Left renal pelvis (tissue), 4 donors: ENCODE measurements around the gene STAG1. TPM values are rescaled to one million over a fixed set of nuclear protein-coding genes. Genes with fewer than 3 reads are reported as not detected.
"Not testable (repeated sequence)": the region's sequence is repeated elsewhere in the genome, so short reads cannot be mapped to it uniquely, and the experiment has no call there.

ENCODE experiments used
- DNase-seq, 4 donors: peaks; one replicate each; pipeline ENCODE4 v3.0.0-alpha.2; 2013; ENCODE audit warnings: low read depth in 4 of 4, low spot score in 3 of 4
- polyA plus RNA-seq, 4 donors: library from polyadenylated mRNA; unstranded; fragments of 120-200 nt; gene quantifications; one replicate each; pipeline ENCODE4 v1.2.1, GENCODE V29; 2013; ENCODE audit not compliant: insufficient read length in 4 of 4

Gene STAG1
- polyA plus RNA-seq, 4 donors, result 46.1 to 57.5 (median 51.8) TPM

DNA sequence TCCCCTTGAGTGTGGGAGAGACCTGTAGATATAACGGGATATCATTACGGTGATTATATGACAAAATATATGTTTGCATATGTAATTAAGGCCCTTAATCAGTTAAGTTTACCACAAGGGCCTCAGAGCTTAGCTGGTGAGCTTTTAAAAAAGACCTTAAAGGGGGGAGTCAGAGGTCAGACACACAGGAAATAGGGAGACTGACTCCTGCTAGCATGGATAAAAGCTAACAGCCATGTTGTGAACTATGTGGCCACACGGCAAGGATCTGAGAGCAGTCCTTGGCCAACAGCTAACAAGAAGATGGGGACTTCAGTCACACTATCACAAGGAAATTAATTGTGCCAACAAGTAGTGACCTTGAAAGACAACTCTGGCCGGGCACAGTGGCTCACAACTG, 3.1 kb downstream of the STAG1 start:
- no peak for DNase-seq

DNA sequence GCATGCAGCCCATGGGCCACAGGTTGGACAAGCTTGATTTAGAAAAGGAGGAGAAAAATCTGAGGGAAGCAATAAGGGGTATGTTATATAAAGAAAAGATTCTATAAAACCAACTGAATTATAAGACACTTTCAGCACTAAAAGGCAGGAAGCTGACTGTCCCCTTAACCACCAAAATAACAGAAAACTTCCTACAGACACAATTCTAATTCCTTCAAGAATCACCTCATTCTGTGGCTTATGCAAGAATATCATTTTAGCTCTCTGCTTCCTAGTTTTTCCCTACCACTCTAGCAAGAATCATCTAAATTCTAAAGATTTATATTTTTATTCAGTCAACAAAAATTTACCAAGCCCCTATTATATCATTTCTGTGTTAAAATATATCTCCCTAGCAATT, 6.3 kb downstream of the STAG1 start:
- no peak for DNase-seq

DNA sequence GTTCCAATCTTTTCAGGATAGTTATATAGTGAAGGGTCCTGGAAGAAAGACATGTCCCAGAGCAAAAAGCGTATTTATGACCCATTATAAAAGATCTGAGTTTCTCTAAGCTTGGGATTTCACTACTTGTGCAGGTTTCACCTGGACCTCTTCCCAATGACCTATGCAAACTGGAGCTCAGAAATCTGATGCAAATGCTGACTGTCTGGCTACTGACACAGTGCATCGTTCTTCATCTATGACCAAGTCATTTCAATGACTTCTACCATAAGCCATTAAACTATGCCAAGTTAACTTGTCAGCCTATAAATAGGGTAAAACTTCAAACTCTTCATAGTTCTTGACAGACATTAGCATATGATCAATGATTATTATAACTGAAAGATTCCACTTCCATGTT, 11.1 kb downstream of the STAG1 start:
- no peak for DNase-seq

DNA sequence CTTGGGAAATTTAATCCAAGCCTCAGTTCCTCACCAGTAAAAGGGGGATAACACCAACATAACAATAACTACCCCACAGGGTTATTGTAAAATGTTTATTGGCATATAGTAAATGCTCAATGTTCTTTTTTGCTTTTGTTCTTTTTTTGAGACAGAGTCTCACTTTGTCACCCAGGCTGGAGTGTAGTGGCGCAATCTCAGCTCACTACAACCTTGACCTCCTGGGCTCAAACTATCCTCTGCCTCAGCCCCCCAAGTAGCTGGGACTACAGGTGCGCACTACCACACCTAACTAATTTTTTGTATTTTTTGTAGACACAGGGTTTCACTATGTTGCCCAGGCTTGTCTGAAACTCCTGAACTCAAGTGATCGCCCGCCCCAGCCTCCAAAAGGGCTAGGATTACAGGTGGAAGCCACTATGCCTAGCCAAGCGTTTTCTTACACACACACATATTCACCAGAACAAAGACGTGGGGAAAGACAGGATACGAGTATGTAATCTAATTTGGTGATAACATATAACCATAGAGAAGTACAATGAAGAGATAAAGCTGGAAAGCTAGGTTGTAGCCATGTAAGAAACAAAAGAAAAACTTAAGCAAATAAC, 11.7 kb downstream of the STAG1 start:
- no peak for DNase-seq

DNA sequence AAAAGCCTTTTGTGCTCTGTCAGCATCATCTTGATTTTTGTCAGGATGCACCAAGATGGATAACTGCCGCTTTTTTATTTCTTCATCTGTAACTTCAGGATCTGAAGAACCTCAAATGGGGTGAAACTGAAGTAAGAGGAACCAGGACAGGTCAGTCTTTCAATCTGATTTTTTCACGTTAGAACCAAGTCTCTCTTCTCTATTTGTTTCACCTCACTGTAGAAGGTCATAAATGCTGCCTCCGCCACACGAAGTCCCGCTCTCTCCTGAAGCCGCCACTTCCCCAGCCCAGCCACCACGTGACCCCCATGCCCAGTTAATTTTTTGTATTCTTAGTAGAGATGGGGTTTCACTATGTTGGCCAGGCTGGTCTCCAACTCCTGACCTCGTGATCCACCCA, 15.2 kb downstream of the STAG1 start:
- DNase-seq, result not testable (repeated sequence)

DNA sequence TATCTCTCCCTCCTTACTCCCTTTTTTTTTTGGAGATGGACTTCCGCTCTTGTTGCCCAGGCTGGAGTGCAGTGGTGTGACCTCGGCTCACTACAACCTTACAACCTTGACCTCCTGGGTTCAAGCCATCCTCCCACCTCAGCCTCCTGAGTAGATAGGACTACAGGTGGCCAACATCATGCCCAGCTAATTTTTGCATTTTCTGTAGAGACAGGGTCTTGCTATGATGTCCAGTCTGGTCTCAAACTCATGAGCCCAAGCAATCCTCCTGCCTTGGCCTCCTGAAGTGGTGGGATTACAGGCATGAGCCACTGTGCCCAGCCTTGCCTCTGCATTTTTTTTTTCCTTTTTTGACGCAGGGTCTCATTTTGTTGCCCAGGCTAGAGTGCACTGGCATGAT, 17.1 kb downstream of the STAG1 start:
- DNase-seq, result no peak

DNA sequence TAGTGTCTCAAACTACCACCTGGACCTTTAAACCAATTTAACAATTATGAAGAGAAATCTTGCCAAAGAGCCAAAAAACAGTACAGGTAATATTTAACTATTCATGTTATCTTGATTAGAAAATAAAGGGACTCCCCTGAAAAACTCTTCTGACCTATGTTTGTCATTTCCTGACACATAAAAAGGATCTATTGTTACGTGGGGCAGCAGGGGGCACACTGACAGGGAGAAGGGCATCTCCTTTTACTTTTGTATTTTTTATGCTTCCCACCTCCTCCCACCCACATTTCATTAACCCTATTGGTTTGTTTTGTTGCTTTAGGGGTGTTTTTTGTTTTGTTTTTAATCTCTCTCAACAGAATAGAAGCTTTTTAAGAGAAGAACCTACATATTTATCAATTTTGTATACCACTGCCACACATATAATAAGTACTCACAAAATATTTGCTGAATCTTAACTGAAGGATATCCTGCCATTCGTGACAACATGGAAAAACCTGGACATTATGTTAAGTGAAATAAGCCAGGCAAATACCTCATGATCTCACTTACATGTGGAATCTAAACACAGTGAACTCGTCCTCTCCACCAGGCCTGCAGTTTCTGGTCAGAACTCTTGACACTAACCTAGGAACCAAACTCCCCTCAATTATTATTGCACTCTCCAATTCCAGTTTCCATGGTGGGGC, 17.7 kb downstream of the STAG1 start:
- DNase-seq, result no peak

DNA sequence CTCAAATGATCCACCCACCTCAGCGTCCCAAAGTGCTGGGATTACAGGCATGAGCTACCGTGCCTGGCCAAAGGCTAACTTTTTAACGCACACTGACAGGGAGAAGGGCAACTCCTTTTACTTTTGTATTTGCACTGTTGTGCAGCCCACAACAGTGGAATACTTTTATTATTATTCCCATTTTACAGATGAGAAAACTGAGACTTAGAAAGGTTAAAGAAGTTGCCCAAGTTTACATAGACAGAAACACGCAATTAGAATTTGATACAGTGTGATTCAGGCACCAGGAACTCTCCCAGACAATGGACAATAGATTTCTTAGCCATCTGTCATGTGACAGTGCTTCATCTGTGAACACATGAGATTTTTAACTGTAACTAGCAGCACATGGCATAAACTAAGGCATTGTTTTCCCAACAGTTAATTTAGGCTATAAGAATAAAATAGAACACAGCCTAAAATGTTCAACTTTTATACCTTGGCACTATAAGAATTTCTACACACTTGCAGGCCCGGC, 18.8 kb downstream of the STAG1 start:
- DNase-seq, result no peak

DNA sequence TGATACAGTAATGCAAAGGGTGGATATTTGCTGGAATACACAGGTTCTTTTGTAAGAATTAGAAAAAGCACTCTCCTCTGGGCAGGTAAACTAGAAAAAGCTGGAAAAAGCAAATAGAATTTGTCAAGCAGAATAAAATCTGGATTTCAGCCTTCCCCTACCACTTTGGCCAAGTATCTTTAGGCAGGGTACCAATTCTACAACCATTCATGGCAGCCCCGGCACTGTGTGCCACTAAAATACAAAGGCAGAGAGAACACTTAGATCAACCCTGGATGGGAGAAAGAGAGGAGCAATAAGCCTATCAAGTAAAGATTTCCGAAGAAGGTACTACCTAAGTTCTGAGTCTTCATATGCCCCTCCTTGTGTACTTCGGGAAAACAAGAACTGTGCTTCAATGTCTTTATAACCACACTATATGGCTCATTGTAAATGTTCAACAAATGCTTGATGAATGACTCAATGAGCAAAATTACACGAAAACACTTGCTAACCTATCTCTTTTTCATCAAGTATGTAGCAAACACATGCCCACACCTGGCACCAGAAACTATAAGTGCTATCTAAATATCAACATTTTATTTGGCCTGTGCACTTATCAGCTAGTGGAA, 20.8 kb downstream of the STAG1 start:
- DNase-seq, result no peak

DNA sequence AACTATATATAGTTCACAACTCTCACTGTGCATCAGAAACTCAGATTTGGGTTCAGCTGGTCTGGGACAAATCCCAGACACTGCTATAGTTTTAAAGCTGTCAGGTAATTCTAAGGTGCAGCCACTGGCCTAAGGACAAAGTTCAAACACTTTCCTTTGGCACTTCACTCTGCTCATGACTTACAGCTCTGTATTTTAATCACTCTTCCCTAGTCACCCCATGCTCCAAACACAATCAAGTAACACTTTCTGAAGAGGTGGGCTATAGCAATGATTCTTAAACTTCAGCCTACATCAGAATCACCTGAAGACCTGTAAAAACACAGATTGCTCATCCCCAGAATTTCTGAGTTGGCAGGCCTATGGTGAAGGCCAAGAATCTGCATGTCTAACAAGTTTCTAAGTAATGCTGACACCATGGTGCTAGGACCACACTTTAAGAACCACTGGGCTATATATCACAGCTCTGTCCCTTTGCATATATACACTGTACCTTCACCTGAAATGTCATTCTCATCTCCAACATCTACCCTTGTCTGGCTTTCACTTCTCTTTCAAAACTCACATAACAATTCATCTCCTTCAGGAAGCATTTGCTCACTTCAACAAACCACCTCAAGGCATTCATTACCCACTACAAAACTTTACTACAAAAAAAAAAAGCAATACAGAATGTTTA, 21.4 kb downstream of the STAG1 start:
- no peak for DNase-seq

DNA sequence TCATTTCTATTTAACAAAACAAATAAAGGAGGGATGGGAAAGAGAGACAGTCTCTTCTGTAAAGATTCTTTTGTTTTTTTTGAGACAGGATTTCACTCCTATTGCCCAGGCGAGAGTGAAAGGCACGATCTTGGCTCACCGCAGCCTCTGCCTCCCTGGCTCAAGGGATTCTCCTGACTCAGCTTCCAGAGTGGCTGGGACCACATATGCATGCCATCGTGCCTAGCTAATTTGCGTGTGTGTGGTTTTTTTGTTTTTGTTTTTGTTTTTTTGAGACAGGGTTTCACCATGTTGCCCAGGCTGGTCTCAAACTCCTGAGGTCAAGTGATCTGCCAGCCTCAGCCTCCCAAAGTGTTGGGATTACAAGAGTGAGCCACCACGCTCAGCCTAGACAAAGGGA, 23.3 kb downstream of the STAG1 start:
- DNase-seq, result no peak

DNA sequence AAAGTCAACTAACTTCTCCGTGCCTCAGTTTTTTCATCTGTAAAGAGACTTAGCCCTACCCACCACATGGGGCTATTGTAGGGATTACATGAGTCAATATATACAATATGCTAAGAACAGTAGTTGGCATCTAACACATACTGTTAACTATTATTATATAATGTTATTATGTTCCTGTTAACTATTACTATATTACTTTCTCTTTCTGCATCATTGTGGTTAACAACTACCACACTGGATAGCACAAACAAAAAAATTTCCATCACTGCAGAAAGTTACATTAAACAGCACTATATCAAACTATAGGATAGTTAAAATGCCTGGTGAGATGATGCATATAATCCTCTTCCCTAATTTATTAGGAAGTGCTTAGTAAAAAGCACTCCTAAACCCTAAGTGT, 23.7 kb downstream of the STAG1 start:
- DNase-seq, result no peak

DNA sequence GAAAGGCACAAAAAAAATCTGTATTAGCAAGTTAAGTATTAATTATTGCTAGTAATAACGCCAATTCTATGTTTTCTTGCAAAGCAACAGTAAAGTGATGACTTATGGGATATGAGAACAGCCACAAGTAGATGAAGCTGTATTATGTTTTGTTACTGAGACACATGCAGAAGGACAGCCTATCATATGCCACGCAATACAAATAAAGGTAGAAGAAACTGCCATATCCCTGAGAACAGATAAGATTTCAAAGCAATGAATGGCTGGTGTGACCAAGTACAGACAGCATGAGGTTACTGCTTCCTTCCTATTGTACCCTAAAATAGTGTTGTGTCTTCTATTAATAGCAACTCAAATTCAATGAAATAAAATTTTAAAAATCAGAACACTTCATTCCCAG, 26.7 kb downstream of the STAG1 start:
- no peak for DNase-seq

DNA sequence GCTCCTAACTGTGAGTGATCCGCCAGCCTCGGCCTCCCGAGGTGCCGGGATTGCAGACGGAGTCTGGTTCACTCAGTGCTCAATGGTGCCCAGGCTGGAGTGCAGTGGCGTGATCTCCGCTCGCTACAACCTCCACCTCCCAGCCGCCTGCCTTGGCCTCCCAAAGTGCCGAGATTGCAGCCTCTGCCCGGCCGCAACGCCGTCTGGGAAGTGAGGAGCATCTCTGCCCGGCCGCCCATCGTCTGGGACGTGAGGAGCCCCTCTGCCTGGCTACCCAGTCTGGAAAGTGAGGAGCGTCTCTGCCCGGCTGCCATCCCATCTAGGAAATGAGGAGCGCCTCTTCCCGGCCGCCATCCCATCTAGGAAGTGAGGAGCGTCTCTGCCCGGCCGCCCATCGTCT, 29.3 kb downstream of the STAG1 start:
- DNase-seq, result not testable (repeated sequence)

DNA sequence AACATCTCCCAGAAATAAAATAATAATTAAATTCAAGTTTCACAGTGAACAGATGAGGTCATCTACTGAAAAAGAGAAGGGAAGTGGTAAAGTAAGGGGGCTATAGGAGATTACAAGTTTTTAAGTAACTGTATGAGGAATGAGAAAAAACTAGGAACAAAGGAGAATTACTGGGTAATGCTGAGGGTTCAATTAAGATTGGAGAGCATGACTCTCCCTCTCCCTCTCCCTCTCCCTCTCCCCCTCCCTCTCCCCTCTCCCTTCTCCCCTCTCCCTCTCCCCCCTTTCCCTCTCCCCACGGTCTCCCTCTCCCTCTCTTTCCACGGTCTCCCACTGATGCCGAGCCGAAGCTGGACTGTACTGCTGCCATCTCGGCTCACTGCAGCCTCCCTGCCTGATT, 29.8 kb downstream of the STAG1 start:
- DNase-seq, result not testable (repeated sequence)

DNA sequence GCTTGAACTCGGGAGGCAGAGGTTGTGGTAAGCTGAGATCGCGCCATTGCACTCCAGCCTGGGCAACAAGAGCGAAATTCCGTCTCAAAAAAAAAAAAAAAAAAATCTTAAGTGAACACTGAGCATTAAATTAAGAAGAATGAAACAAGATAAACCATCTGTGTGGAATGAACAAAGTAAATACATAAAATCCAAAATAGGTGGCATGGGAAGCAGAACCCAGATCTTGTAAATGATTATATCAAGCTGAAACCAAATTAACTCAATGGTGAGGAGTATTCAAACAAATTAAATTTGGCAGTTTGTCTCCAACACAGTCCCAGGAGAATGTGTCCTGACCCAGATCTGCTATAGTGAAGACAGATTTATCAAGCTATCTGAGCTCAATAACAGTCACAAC, 32.1 kb downstream of the STAG1 start:
- no peak for DNase-seq

DNA sequence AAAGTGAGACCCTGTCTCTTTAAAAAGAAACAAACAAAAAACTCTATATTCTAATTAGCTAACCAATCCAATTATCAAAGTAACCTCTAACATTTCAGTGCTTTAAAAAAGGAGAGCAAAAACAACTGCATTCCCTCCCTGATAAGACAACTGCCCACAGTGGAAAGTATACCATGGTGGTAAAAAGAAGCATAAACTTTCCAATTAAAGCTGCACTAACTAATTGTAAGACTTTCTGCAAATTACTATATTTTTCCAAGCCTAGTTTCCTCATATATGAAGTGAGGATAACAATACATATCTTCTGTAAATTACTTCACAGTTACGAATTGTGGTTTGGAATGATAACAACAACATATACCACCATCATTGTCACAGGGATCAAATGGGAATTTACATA, 35.5 kb downstream of the STAG1 start:
- no peak for DNase-seq

DNA sequence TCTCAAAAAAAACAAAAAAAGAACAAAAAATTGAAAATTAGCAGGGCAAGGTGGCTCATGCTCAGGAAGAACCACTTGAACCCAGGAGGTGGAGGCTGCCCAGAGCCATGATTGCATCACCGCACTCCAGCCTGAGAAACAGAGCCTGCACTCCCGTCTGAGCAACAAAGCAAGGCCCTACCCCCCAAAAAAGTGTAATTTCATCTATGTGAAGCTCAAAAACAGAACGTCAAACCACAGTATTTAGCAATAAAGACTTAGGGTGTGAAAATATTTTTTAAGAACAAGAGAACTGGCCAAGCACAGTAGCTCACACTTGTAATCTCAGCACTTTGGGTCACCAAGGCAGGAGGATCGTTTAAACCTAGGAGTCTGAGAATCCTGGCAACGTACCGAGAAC, 38.2 kb downstream of the STAG1 start:
- DNase-seq, result no peak

DNA sequence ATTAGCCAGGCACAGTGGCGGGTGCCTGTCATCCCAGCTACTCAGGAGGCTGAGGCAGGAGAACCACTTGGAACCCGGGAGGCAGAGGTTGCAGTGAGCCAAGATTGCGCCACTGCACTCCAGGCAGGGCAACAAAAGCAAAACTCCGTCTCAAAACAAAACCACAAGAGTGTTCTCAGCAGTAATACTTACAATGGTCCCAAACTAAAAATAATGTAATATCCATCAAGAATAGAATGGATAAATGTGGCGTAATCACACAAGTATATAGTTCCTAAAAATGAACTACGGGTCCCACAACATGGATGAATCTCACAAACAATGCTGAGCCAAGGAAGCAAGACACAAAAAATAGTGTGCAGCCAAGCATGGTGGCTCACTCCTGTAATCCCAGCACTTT, 39.2 kb downstream of the STAG1 start:
- DNase-seq, result no peak

DNA sequence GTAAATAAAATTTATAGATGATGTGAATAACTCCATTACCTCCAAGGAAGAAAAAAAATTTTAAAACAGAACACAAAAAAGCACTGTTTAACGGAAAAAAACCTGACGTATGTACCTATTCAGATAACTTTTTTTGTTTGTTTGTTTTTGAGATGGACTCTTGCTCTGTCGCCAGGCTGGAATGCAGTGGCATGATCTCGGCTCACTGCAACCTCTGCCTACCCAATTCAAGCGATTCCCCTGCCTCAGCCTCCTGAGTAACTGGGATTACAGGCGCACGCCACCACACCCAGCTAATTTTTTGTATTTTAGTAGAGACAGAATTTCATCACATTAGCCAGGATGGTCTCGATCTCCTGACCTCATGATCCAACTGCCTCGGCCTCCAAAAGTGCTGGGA, 40.3 kb downstream of the STAG1 start:
- DNase-seq, result not testable (repeated sequence)

DNA sequence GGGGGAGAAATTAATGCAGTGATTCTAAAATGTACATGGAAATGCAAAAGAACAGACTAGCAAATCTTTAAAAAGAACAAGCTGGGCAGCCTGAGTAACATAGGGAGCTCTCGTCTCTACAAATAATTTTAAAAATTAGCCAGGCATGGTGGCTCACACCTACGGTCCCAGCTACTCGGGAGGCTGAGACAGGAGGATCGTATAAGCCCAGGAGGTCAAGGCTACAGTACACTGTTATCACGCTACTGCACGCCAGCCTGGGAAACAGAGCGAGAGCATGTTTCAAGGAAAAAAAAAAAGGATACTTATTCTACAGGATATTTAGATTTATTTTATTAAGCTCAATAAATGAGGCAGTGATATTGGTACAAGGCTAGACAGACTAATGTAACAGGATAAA, 40.9 kb downstream of the STAG1 start:
- DNase-seq, result no peak

DNA sequence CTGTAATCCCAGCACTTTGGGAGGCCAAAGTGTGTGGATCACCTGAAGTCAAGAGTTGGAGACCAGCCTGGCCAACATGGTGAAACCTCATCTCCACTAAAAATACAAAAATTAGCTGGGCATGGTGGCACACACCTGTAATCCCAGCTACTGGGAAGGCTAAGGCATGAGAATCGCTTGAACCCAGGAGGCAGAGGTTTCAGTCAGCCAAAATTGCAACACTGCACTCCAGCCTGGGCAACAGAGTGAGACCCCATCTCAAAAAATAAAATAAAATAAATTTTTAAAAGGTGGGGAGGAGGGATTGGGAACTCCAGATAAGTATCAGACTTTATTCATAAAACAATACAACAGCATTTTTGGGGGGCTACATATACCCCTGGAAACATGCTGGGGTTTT, 42.4 kb downstream of the STAG1 start:
- DNase-seq, result not testable (repeated sequence)
